ENCODE measurements around the gene TSPAN32.

The TSPAN32 gene

DNA sequence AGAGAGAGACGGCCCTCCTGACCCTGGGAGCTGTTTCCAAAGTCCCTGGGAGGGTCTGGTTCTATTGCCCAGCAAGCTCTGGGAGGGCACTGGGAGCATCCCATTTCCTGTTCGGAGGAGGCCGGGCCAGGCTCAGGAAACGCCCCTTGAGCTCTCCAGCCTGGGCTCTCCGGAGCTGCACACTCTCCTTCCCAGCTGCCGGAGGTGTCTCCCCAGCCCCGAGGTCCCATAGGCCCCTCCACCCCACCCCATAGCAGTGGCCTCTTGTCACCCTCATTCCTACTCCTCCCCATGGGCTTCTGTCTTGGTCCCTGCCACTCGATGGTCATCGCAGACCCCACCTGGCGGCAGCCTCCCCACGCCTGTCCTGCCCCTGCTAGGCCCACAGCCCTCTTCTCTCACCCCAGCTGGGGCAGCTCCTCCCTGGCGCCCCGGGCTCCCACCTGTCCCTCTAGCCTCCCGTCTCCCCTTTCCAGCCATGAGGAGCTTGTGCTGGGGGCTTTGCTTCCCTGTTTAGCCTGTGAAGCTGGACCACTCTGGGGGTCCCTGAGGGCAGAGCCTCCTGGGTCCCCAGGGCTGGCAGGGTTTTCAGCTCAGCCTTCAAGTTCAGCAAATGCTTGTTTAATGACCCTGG, 2.8 kb downstream of the TSPAN32 start:
- no peak overlapping the region for H3K4me3 ChIP-seq (ENCODE audit: low read depth in 1 of 2, low read length in 2 of 2)
- H3K27ac ChIP-seq (ENCODE audit: low read depth, low read length): peak overlapping the region; percentile 5
- H3K4me1 ChIP-seq (ENCODE audit: control insufficient read depth in 1 of 2, insufficient read depth in 2 of 2, low read length in 2 of 2): peaks cover 12 to 19% of the 10 kb centered on the region in 2 donors
- H3K27me3 ChIP-seq (ENCODE audit: control insufficient read depth in 1 of 2, insufficient read depth in 2 of 2, low read length in 2 of 2): no peaks in the 10 kb centered on the region
- no peaks in the 10 kb centered on the region for H3K36me3 ChIP-seq (ENCODE audit: control insufficient read depth in 1 of 2, insufficient read depth in 2 of 2, low read length in 2 of 2)
- H3K9ac ChIP-seq (ENCODE audit: low read depth in 1 of 2, low read length in 2 of 2): no peak overlapping the region
- no peaks in the 10 kb centered on the region for H3K9me3 ChIP-seq (ENCODE audit: control insufficient read depth in 1 of 2, low read length in 2 of 2)

DNA sequence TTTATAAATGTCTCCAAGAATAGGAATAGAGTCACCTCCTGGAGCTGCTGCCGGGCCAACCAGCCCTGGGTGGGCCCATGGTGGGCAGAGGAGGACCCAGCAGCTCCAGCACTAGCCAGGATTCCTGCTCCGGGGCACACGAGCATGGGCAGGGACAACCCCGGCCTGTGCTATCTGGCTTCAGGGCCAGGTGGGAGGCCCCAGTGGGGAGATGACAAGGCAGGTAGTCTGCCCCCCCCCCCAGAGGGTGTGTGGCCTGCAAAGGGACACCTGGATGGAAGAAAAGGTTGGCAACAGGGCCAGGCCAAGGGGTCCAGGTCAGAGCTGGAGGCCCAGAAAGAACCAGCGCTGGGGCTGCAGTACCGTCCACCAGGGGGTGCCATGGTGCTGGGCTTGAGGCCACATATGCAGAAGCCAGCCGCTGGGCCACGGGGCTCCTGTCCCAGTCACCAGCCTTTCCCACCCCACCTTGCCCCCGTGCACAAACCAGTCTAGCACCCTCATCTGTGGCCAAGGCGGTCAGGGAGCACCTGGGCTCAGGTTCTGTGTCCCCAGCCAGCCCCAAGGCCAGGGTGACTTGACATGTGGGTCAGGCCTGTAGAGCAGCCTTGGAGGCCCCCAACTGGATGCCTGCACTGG, 3.4 kb downstream of the TSPAN32 start:
- Histone ChIP-seq H3K36me3 (ENCODE audit: control insufficient read depth in 1 of 2, insufficient read depth in 2 of 2, low read length in 2 of 2) (no peaks in the 10 kb centered on the region), H3K27me3 (ENCODE audit: control insufficient read depth in 1 of 2, insufficient read depth in 2 of 2, low read length in 2 of 2) (no peaks in the 10 kb centered on the region), H3K4me1 (ENCODE audit: control insufficient read depth in 1 of 2, insufficient read depth in 2 of 2, low read length in 2 of 2) (peaks cover 12 to 19% of the 10 kb centered on the region in 2 donors), H3K4me3 (ENCODE audit: low read depth in 1 of 2, low read length in 2 of 2) (no peak overlapping the region), H3K27ac (ENCODE audit: low read depth, low read length) (peak overlapping the region; percentile 5), H3K9me3 (ENCODE audit: control insufficient read depth in 1 of 2, low read length in 2 of 2) (no peaks in the 10 kb centered on the region), H3K9ac (ENCODE audit: low read depth in 1 of 2, low read length in 2 of 2) (no peak overlapping the region)

DNA sequence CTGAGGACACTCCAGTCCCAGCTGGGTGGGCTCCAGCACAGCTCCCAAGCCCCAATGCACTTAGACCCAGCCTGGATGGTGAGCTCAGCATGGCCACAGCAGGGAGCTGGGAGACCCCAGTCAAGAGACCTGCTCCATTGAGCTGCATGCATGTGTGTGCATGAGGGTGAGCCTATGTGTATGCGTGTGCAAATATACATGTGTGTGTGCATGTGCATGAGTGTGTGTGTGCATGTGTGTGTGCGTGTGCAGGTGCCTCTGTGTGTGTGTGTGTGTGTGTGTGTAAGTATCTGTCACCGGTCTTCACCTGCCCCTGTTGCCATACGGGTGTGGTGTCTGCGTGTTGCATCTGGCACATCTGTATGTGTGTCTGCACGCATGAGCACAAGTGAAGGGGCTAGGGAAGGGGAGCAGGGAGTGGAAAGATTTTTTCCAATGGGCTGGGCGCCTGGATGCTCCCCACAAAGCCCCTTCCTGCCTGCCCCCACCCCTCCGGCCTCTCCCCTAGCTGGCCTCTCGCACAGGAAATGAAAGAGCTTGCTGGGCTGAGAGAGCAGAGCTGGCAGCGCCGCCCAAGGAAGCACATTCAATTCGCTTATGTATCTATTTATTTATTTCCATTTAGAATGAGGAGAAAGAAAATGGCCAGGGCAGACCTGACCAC, 4.1 kb downstream of the TSPAN32 start:
- no peak overlapping the region for H3K4me3 ChIP-seq (ENCODE audit: low read depth in 1 of 2, low read length in 2 of 2)
- no peak overlapping the region for H3K9ac ChIP-seq (ENCODE audit: low read depth in 1 of 2, low read length in 2 of 2)
- H3K27ac ChIP-seq (ENCODE audit: low read depth, low read length): peak overlapping the region; percentile 61
- no peaks in the 10 kb centered on the region for H3K9me3 ChIP-seq (ENCODE audit: control insufficient read depth in 1 of 2, low read length in 2 of 2)
- H3K27me3 ChIP-seq (ENCODE audit: control insufficient read depth in 1 of 2, insufficient read depth in 2 of 2, low read length in 2 of 2): no peaks in the 10 kb centered on the region
- H3K4me1 ChIP-seq (ENCODE audit: control insufficient read depth in 1 of 2, insufficient read depth in 2 of 2, low read length in 2 of 2): peaks cover 12 to 19% of the 10 kb centered on the region in 2 donors
- no peaks in the 10 kb centered on the region for H3K36me3 ChIP-seq (ENCODE audit: control insufficient read depth in 1 of 2, insufficient read depth in 2 of 2, low read length in 2 of 2)

DNA sequence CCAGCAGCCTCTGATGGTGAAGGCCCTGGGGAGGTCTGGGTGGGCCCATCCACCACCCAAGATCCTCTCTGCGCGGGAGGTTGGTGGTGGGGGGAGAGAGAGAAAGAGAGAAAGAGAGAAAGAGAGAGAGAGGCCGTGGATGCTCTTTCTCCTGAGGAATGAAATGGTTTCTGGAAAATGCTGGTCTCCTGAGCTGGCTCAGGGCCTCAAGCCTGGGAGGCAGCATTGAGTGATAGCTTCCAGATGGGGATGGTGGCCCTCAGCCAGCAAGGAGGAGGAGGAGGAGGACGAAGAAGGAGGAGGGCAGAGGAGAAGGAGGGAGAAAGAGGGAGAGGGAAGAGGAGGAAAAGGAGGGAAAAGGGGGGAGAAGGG, 4.6 kb downstream of the TSPAN32 start:
- H3K4me3 ChIP-seq (ENCODE audit: low read depth in 1 of 2, low read length in 2 of 2): no peak overlapping the region

DNA sequence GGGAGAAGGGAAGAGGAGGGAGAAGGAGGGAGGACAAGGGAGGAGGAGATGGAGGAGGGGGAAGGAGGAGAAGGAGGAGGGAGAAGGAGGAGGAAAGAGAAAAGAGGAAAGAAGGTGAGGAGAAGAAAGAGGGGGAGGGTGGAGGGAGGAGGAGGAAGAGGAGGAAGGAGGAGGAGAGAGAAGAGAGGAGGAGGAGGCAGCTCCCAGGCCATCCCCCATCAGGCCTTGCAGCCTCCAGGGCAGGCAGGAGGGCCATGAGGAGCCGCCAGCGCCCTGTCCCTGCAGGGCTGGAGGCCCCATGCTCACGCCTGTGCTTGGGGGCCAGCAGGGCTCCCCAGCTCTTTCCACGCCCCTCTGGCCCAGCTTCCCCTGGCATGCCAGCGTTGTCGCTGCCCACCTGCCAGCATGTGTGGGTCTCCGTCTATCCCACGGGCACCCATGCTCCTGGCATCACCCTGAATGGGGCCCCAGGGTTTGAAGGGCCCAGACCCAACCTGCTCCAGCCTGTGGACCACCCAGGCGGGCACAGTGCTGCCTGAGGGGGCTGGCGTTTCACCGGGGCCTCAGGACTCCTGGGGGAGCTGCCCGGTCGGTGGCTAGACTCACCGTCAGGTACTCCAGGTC, 5.2 kb downstream of the TSPAN32 start:
- Histone ChIP-seq H3K27ac (ENCODE audit: low read depth, low read length) (peak overlapping the region; percentile 3), H3K4me3 (ENCODE audit: low read depth in 1 of 2, low read length in 2 of 2) (no peak overlapping the region), H3K27me3 (ENCODE audit: control insufficient read depth in 1 of 2, insufficient read depth in 2 of 2, low read length in 2 of 2) (no peaks in the 10 kb centered on the region), H3K9me3 (ENCODE audit: control insufficient read depth in 1 of 2, low read length in 2 of 2) (no peaks in the 10 kb centered on the region), H3K9ac (ENCODE audit: low read depth in 1 of 2, low read length in 2 of 2) (no peak overlapping the region), H3K36me3 (ENCODE audit: control insufficient read depth in 1 of 2, insufficient read depth in 2 of 2, low read length in 2 of 2) (no peaks in the 10 kb centered on the region), H3K4me1 (ENCODE audit: control insufficient read depth in 1 of 2, insufficient read depth in 2 of 2, low read length in 2 of 2) (peaks cover 12 to 19% of the 10 kb centered on the region in 2 donors)

More for the DNA sequence above, 4.6 kb downstream of the TSPAN32 start:
- Histone ChIP-seq H3K9ac (ENCODE audit: low read depth in 1 of 2, low read length in 2 of 2) (no peak overlapping the region), H3K27ac (ENCODE audit: low read depth, low read length) (peak overlapping the region; percentile 61), H3K36me3 (ENCODE audit: control insufficient read depth in 1 of 2, insufficient read depth in 2 of 2, low read length in 2 of 2) (no peaks in the 10 kb centered on the region), H3K4me1 (ENCODE audit: control insufficient read depth in 1 of 2, insufficient read depth in 2 of 2, low read length in 2 of 2) (peaks cover 12 to 19% of the 10 kb centered on the region in 2 donors), H3K9me3 (ENCODE audit: control insufficient read depth in 1 of 2, low read length in 2 of 2) (no peaks in the 10 kb centered on the region), H3K27me3 (ENCODE audit: control insufficient read depth in 1 of 2, insufficient read depth in 2 of 2, low read length in 2 of 2) (no peaks in the 10 kb centered on the region)

DNA sequence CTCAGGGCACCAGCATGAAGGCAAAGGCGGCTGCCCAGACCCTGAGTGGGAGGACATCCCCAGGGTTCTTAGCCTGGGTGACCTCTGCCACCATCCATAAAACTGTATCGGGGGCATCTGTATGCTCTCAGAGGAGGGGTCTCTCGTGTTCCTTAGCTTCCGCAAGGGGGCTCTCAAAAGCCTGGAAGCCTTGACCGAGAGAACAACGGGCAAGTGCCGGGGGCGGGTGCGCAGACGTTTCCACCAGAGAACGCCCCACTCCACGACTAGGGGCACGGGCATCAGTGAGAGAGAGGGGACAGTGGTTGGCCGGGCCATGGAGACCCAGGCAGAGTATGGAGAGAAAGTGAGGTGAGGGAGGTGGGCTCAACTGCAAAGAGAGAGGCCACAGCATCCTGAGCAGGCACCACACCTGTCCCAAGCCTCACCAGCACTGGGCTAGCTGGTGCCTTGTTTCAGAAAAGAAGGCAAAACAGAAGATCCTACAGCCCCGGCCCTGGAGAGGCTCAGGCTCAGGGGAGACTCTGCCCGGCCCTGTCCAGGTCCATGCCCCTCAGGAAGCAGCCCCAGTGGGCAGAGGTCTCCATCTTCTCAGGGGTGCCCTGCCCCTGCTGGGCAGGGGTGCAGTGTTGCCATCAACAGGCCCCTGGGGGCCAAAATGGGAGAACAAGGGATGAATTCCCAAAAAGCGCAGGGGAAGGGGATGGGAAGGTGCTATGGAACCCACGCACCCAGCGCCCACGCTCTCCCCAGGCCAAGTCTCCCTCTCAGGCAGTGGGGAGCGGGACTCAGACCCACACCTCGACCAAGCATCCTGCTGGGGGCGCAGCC, 5.9 kb downstream of the TSPAN32 start:
- H3K4me1 ChIP-seq (ENCODE audit: control insufficient read depth in 1 of 2, insufficient read depth in 2 of 2, low read length in 2 of 2): peaks cover 12 to 15% of the 10 kb centered on the region in 2 donors
- no peaks in the 10 kb centered on the region for H3K36me3 ChIP-seq (ENCODE audit: control insufficient read depth in 1 of 2, insufficient read depth in 2 of 2, low read length in 2 of 2)
- H3K9ac ChIP-seq (ENCODE audit: low read depth in 1 of 2, low read length in 2 of 2): no peak overlapping the region

DNA sequence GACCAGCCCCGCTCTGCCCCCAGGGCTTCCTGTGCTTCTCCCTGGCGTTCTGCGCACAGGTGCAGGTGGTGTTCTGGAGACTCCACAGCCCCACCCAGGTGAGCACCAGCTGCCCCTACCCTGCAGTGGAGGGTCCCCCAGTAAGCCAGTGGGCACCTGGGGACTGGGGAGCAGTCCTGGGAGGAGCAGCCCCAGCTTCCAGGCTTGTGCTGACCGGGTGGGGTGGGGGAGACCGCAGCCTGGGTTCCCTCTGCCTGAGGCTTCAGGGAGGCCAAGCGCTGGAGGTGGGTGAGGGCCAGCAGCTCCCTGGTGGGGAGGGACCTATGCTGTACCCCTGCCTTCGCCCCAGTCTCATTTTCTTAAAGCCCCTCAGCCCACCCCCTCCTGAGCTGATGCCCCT, 6.9 kb downstream of the TSPAN32 start:
- H3K27ac ChIP-seq (ENCODE audit: low read depth, low read length): no peak overlapping the region
- no peak overlapping the region for H3K9ac ChIP-seq (ENCODE audit: low read depth in 1 of 2, low read length in 2 of 2)
- peaks cover 12% of the 10 kb centered on the region in 2 donors for H3K4me1 ChIP-seq (ENCODE audit: control insufficient read depth in 1 of 2, insufficient read depth in 2 of 2, low read length in 2 of 2)
- no peaks in the 10 kb centered on the region for H3K27me3 ChIP-seq (ENCODE audit: control insufficient read depth in 1 of 2, insufficient read depth in 2 of 2, low read length in 2 of 2)
- H3K36me3 ChIP-seq (ENCODE audit: control insufficient read depth in 1 of 2, insufficient read depth in 2 of 2, low read length in 2 of 2): no peaks in the 10 kb centered on the region
- H3K4me3 ChIP-seq (ENCODE audit: low read depth in 1 of 2, low read length in 2 of 2): no peak overlapping the region
- H3K9me3 ChIP-seq (ENCODE audit: control insufficient read depth in 1 of 2, low read length in 2 of 2): no peaks in the 10 kb centered on the region

More for the DNA sequence above, 5.9 kb downstream of the TSPAN32 start:
- no peaks in the 10 kb centered on the region for H3K27me3 ChIP-seq (ENCODE audit: control insufficient read depth in 1 of 2, insufficient read depth in 2 of 2, low read length in 2 of 2)
- H3K27ac ChIP-seq (ENCODE audit: low read depth, low read length): no peak overlapping the region
- H3K4me3 ChIP-seq (ENCODE audit: low read depth in 1 of 2, low read length in 2 of 2): no peak overlapping the region
- no peaks in the 10 kb centered on the region for H3K9me3 ChIP-seq (ENCODE audit: control insufficient read depth in 1 of 2, low read length in 2 of 2)

DNA sequence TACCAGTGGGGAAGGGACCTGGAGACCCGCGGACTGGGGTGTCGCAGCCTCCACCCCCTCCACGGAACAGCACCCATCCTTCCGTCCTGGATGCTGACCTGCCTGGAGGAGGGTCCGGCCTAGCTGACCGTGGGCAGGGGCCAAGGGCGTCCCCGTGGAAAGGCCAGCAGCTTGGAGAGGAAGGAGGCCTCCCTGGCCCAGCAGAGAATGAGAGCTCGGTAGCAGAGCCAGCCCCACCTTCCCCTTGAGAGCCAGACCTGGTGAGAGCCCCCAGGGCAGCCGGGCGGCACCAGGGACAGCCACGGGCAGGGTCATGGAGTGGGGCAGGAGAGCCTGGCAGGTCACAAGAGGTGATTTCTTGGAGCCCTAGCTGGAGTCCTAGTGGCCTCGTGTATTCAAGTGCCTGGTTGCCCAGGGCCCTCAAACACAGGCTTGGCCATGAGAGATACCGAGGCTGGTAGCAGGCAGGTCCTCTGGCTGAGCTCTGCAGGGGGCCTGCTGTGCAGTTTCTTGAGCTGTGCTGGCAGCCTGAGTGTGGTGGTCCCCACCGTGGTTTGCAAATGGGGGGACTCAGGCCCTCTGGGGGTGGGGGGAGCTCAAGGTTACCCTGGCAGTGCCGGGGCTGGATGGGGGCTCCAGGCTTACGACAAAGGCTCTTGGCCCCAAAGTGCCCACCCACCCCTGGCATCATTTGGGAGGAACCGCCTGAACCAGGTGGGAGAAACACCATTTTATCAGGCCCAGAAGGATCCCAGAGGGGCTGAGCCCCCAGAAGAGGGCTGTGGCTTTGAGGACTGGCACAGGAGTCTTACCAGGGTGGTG, 7.6 kb downstream of the TSPAN32 start:
- H3K4me3 ChIP-seq (ENCODE audit: low read depth in 1 of 2, low read length in 2 of 2): no peak overlapping the region
- peaks cover 12% of the 10 kb centered on the region in 2 donors for H3K4me1 ChIP-seq (ENCODE audit: control insufficient read depth in 1 of 2, insufficient read depth in 2 of 2, low read length in 2 of 2)
- no peaks in the 10 kb centered on the region for H3K9me3 ChIP-seq (ENCODE audit: control insufficient read depth in 1 of 2, low read length in 2 of 2)

DNA sequence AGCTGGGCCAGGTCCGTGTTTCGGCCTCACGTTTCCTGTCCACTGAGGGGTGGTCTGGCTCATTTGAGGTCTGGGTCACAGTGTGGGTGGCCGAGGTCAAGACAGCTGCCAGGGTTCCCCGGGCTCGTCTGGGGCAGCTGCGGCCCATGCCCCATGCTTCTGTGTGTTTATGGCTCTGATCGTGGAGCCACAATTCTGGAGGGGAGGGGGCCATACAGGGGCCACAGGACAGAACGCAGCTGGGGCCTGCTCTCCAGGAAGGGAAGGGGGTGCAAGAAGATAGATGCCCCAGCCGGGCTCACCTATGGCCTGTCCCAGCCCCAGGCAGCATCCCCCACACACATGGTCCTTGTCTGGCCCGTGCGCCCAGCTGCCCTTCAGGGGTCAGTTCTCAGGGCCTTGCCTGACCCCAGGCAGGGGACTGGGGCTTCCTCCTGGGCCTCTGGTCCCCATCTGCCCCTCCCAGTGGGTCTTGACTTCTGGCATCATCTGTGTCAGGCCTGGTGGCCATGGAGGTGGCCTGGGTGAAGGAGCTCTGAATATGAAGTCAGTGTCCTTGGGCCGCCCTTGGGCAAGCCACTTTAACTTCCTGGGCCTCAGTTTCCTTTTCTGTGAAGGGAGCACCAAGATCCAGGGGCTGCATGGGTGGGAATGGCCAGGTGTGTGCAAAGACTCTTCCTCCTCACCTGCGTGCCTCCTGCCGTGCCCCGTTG, 8.4 kb downstream of the TSPAN32 start:
- Histone ChIP-seq H3K27ac (ENCODE audit: low read depth, low read length) (no peak overlapping the region), H3K9ac (ENCODE audit: low read depth in 1 of 2, low read length in 2 of 2) (no peak overlapping the region), H3K4me3 (ENCODE audit: low read depth in 1 of 2, low read length in 2 of 2) (no peak overlapping the region), H3K9me3 (ENCODE audit: control insufficient read depth in 1 of 2, low read length in 2 of 2) (no peaks in the 10 kb centered on the region), H3K27me3 (ENCODE audit: control insufficient read depth in 1 of 2, insufficient read depth in 2 of 2, low read length in 2 of 2) (no peaks in the 10 kb centered on the region), H3K4me1 (ENCODE audit: control insufficient read depth in 1 of 2, insufficient read depth in 2 of 2, low read length in 2 of 2) (peaks cover 7 to 10% of the 10 kb centered on the region in 2 donors), H3K36me3 (ENCODE audit: control insufficient read depth in 1 of 2, insufficient read depth in 2 of 2, low read length in 2 of 2) (no peaks in the 10 kb centered on the region)

More for the DNA sequence above, 7.6 kb downstream of the TSPAN32 start:
- Histone ChIP-seq H3K27me3 (ENCODE audit: control insufficient read depth in 1 of 2, insufficient read depth in 2 of 2, low read length in 2 of 2) (no peaks in the 10 kb centered on the region), H3K27ac (ENCODE audit: low read depth, low read length) (no peak overlapping the region), H3K9ac (ENCODE audit: low read depth in 1 of 2, low read length in 2 of 2) (no peak overlapping the region), H3K36me3 (ENCODE audit: control insufficient read depth in 1 of 2, insufficient read depth in 2 of 2, low read length in 2 of 2) (no peaks in the 10 kb centered on the region)

Data from duodenal mucosa (tissue), 2 donors.